ENCODE results near the gene CEACAM6.

The CEACAM6 gene

DNA sequence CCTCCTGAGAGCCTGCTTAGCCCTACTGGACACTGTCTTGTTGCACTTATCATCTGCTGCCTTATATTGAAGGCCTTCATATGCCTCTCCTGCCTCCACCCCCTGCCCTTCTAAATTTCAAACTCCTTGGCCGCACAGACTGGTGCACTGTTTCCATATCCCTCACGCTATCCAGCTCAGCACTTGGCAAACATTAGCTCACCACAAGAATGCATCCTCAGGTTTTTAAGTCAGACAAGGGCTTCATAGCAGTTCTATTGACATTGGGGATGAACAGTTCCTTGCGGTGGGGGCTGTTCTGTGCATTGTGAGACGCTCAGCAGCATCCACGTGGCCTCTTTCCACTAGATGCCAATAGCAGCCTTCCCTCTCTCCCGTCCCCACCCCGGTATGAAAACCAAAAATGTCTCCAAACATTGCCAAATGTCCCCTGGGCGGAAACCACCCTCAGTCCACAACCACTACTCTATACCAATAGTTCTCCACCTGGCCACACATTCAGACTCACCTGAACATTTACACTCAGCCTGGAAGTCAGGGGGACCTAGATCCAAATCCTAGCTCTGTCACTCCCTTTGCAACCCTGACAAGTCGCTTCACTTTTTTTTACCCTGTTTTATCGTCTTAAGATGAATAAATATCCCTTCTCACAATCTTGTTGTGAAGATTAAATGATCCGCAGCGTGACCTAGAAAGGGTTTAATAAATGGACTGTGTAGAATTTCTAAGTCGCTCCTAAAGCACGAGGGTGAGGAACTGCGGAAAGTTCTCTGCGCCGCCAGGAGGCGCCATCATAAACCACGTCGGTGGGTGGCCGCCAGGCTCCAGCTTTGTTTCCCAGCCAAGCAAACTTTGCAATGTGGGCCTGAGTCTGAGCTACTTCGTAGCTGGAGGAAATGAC is 37.4 kb downstream of the CEACAM6 start:
- H3K79me2 ChIP-seq (ENCODE audit: insufficient read depth, low read depth), result no peaks in the 10 kb centered on the region
- H2AFZ ChIP-seq (ENCODE audit: low read depth), result no peak overlapping the region
- H3K4me3 ChIP-seq (IDR thresholded peaks at IDR 0.05; ENCODE audit: insufficient read depth, low read depth, low read length), result no peak overlapping the region
- H4K20me1 ChIP-seq (ENCODE audit: insufficient read depth), result no peaks in the 10 kb centered on the region
- H3K9ac ChIP-seq, result no peak overlapping the region
- TF ChIP-seq, protein P1, sequence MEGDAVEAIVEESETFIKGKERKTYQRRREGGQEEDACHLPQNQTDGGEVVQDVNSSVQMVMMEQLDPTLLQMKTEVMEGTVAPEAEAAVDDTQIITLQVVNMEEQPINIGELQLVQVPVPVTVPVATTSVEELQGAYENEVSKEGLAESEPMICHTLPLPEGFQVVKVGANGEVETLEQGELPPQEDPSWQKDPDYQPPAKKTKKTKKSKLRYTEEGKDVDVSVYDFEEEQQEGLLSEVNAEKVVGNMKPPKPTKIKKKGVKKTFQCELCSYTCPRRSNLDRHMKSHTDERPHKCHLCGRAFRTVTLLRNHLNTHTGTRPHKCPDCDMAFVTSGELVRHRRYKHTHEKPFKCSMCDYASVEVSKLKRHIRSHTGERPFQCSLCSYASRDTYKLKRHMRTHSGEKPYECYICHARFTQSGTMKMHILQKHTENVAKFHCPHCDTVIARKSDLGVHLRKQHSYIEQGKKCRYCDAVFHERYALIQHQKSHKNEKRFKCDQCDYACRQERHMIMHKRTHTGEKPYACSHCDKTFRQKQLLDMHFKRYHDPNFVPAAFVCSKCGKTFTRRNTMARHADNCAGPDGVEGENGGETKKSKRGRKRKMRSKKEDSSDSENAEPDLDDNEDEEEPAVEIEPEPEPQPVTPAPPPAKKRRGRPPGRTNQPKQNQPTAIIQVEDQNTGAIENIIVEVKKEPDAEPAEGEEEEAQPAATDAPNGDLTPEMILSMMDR (conservative IDR thresholded peaks at IDR 0.05; ENCODE audit: low read depth, low read length), result peak; percentile 71
- H3K4me2 ChIP-seq, result no peak overlapping the region
- H3K4me1 ChIP-seq (ENCODE audit: low read depth, poor library complexity, severe bottlenecking), result no peaks in the 10 kb centered on the region
- no peaks in the 10 kb centered on the region for H3K36me3 ChIP-seq (ENCODE audit: insufficient read depth)
- H3K27ac ChIP-seq, result no peak overlapping the region
- H3K27me3 ChIP-seq (ENCODE audit: insufficient read depth, low read depth), result peaks cover 72% of the 10 kb centered on the region

DNA sequence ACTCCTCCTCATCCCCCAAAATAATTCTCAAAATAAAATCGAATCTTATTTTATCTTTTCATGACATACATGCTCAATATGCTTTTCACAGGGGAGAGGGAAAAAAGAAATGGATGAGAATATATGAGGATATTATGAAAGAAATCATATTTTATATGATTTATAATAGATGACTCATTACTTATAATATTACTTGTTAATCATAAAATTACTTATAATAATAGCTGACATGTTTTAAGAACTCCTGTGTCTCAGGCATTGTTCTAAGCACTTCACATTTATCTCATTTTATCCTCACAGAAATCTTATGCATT is 38.0 kb downstream of the CEACAM6 start:
- no peaks in the 10 kb centered on the region for H3K36me3 ChIP-seq (ENCODE audit: insufficient read depth)
- no peak overlapping the region for H3K27ac ChIP-seq
- no peaks in the 10 kb centered on the region for H3K4me1 ChIP-seq (ENCODE audit: low read depth, poor library complexity, severe bottlenecking)
- no peaks in the 10 kb centered on the region for H3K79me2 ChIP-seq (ENCODE audit: insufficient read depth, low read depth)
- H3K4me2 ChIP-seq, result no peak overlapping the region
- H3K27me3 ChIP-seq (ENCODE audit: insufficient read depth, low read depth), result peaks cover 73% of the 10 kb centered on the region
- no peak overlapping the region for H2AFZ ChIP-seq (ENCODE audit: low read depth)
- TF ChIP-seq, protein P1 (conservative IDR thresholded peaks at IDR 0.05; ENCODE audit: low read depth, low read length), result peak; percentile 32; the same call in 1 of the 2 replicates
- H3K4me3 ChIP-seq (IDR thresholded peaks at IDR 0.05; ENCODE audit: insufficient read depth, low read depth, low read length), result no peak overlapping the region
- H3K9ac ChIP-seq, result no peak overlapping the region
- no peaks in the 10 kb centered on the region for H4K20me1 ChIP-seq (ENCODE audit: insufficient read depth)

DNA sequence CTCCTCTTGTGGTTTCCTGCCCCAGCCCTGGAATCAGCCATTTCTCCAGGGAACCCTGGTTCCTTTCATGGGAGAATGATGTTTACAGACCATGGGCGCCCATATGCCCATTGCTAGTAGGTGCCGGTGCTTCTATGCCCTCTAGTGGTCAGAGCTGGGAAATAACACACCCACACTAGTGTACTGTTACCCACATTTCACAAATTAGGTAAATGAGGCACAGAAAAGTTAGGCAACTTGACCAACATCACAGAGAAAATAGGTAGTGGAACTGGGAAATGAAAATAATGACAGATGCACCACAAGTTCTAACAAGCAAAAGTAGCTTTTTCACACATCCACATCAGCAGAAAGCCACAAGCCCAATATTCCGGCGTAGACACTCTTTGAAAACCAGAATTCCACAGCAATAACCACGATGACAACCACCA is 39.7 kb downstream of the CEACAM6 start:
- no peak overlapping the region for H3K27ac ChIP-seq
- no peak overlapping the region for H3K9ac ChIP-seq
- no peak overlapping the region for H3K4me2 ChIP-seq
- H2AFZ ChIP-seq (ENCODE audit: low read depth), result no peak overlapping the region
- H4K20me1 ChIP-seq (ENCODE audit: insufficient read depth), result no peaks in the 10 kb centered on the region
- H3K4me3 ChIP-seq (IDR thresholded peaks at IDR 0.05; ENCODE audit: insufficient read depth, low read depth, low read length), result no peak overlapping the region
- H3K79me2 ChIP-seq (ENCODE audit: insufficient read depth, low read depth), result no peaks in the 10 kb centered on the region
- no peaks in the 10 kb centered on the region for H3K4me1 ChIP-seq (ENCODE audit: low read depth, poor library complexity, severe bottlenecking)
- TF ChIP-seq, protein P1 (conservative IDR thresholded peaks at IDR 0.05; ENCODE audit: low read depth, low read length), result peak; percentile 94
- peaks cover 79% of the 10 kb centered on the region for H3K27me3 ChIP-seq (ENCODE audit: insufficient read depth, low read depth)
- H3K36me3 ChIP-seq (ENCODE audit: insufficient read depth), result no peaks in the 10 kb centered on the region

DNA sequence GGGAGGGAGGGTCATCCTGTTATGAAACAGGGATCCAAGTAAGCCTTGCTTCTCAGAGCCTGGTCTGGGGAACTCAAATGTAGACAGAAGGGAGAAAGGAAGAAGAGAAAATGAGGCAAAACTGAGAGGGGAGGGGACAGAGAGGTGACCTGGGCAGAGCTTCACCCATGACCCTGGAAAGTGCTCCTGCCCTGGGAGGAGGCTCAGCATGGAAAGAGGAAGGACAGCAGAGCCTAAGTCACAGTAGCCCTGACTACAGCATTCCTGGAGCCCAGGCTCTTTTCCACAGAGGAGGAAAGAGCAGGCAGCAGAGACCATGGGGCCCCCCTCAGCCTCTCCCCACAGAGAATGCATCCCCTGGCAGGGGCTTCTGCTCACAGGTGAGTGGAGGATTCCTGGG is 41.0 kb downstream of the CEACAM6 start, which contains the start of gene CEACAM3:
Gene CEACAM3 (plus strand): TSS at position 226 of the 400 bp plus-strand sequence. CDS start 91 bp downstream, at position 317.
- no peaks in the 10 kb centered on the region for H3K36me3 ChIP-seq (ENCODE audit: insufficient read depth)
- H3K4me1 ChIP-seq (ENCODE audit: low read depth, poor library complexity, severe bottlenecking), result no peaks in the 10 kb centered on the region
- no peak within 1 kb of the TSS for H3K9ac ChIP-seq
- peaks cover 81% of the 10 kb centered on the region for H3K27me3 ChIP-seq (ENCODE audit: insufficient read depth, low read depth)
- H3K79me2 ChIP-seq (ENCODE audit: insufficient read depth, low read depth), result no peaks in the 10 kb centered on the region
- no peak within 1 kb of the TSS for H3K4me2 ChIP-seq
- no peaks in the 10 kb centered on the region for H4K20me1 ChIP-seq (ENCODE audit: insufficient read depth)
- H2AFZ ChIP-seq (ENCODE audit: low read depth), result no peak within 1 kb of the TSS
- H3K4me3 ChIP-seq (IDR thresholded peaks at IDR 0.05; ENCODE audit: insufficient read depth, low read depth, low read length), result no peak within 1 kb of the TSS
- no peak within 1 kb of the TSS for H3K27ac ChIP-seq
- TF ChIP-seq, protein P1 (conservative IDR thresholded peaks at IDR 0.05; ENCODE audit: low read depth, low read length), result no peak

All from KMS-11 (cell line).